ENCODE data around the gene PLAGL2. TPM values are rescaled to one million over a fixed set of nuclear protein-coding genes. Genes with fewer than 3 reads are reported as not detected.

Gene PLAGL2
- total and polyA plus RNA-seq, 2 experiments from 2014 or later: 13.2 to 28.2 TPM

DNA sequence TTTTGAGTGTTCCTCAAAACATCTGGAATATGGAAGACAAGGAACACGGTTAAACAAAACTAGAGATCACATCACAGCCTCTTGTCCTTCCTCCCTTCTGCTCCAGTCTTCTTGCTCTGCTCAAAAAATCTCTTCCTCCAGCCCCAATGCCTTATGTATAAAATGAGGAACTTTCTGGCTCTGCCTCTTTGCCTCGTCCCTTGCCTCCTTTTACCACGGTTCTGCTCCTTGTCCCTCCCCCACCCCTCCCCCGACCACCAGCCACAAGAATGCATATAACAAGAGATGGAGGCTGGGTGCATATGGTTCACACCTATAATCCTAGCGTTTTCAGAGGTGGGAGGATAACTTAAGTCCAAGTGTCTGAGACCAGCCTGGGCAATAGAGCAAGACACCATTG is 43.6 kb downstream of the PLAGL2 start:
- Mint-ChIP-seq H3K27ac (no peak overlapping the region), H3K9me3 (no peaks in the 10 kb centered on the region), H3K4me3 (no peak overlapping the region), H3K27me3 (ENCODE audit: insufficient read depth, low read depth, poor library complexity) (peaks cover 3% of the 10 kb centered on the region), H3K36me3 (ENCODE audit: low read depth) (peaks cover 62% of the 10 kb centered on the region), H3K4me1 (peaks cover 9% of the 10 kb centered on the region)
- no peak for DNase-seq (ENCODE audit: low spot score)
- no peak for ATAC-seq
- Histone ChIP-seq H3K27me3 (ENCODE audit: insufficient read depth) (no peaks in the 10 kb centered on the region), H3K4me3 (no peak overlapping the region), H3K4me1 (ENCODE audit: insufficient read depth) (peaks cover 5% of the 10 kb centered on the region; the same call in 1 of the 2 replicates), H3K27ac (ENCODE audit: low read depth) (no peak overlapping the region), H3K36me3 (ENCODE audit: insufficient read depth) (peaks cover 41% of the 10 kb centered on the region), H3K4me2 (no peak overlapping the region), H3K79me2 (replicated peaks; ENCODE audit: insufficient read depth) (no peaks in the 10 kb centered on the region), H2AFZ (no peak overlapping the region), H3K9me2 (ENCODE audit: insufficient read depth) (no peaks in the 10 kb centered on the region), H4K20me1 (replicated peaks; ENCODE audit: insufficient read depth) (peaks cover 14% of the 10 kb centered on the region; the same call in 1 of the 2 replicates), H3F3A (replicated peaks; ENCODE audit: low read depth) (0 out of 2 replicates have a peak, but pooled peaks cover 8% of the 10 kb centered on the region)
- TF ChIP-seq ETS1 (IDR thresholded peaks at IDR 0.05): no peak
- no peak for TF ChIP-seq ZNF331 (CRISPR knock-in tag; IDR thresholded peaks at IDR 0.05; ENCODE audit: low read depth)
- TF ChIP-seq ZNF114 (CRISPR knock-in tag; IDR thresholded peaks at IDR 0.05): no peak
- no peak for TF ChIP-seq CREB1 (CRISPR knock-in tag; IDR thresholded peaks at IDR 0.05; ENCODE audit: low read depth)
- TF ChIP-seq EZH2phosphoT487 (IDR thresholded peaks at IDR 0.05; ENCODE audit: unreplicated experiment): no peak
- no peak for TF ChIP-seq POLR2AphosphoS5 (IDR thresholded peaks at IDR 0.05; ENCODE audit: low read depth)
- TF ChIP-seq NANOG (IDR thresholded peaks at IDR 0.05; ENCODE audit: borderline replicate concordance): no peak

DNA sequence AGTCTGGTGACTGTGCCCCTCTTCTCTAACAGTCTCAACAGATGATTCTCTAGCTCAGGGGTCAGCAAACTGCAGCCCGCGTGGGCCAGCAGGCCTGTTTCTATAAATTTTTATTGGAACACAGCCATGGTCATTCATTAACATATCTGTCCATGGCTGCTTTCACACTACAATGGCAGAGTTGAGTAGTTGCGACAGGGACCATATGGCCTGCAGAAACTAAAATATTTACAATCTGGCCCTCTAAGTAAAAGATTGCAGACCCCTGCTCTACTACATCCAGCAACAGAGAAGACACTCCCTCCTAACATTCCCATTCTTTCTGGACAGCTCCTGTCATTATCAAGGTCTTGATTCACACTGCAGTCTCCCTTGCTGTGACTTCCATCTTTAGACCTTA is 45.2 kb downstream of the PLAGL2 start:
- H4K20me1 ChIP-seq (replicated peaks; ENCODE audit: insufficient read depth): peaks cover 14% of the 10 kb centered on the region; the same call in 1 of the 2 replicates
- DNase-seq (ENCODE audit: low spot score) (no peak), ATAC-seq (no peak)
- Mint-ChIP-seq H3K4me1 (no peaks in the 10 kb centered on the region), H3K27me3 (ENCODE audit: insufficient read depth, low read depth, poor library complexity) (peaks cover 7% of the 10 kb centered on the region), H3K27ac (no peak overlapping the region), H3K36me3 (ENCODE audit: low read depth) (peaks cover 76% of the 10 kb centered on the region), H3K4me3 (no peak overlapping the region), H3K9me3 (no peaks in the 10 kb centered on the region)
- peaks cover 49% of the 10 kb centered on the region for H3K36me3 ChIP-seq (ENCODE audit: insufficient read depth)
- 0 out of 2 replicates have a peak, but pooled peaks cover 6% of the 10 kb centered on the region for H3F3A ChIP-seq (replicated peaks; ENCODE audit: low read depth)
- H3K27me3 ChIP-seq (ENCODE audit: insufficient read depth): no peaks in the 10 kb centered on the region
- no peaks in the 10 kb centered on the region for H3K4me1 ChIP-seq (ENCODE audit: insufficient read depth)
- no peak overlapping the region for H3K4me3 ChIP-seq
- no peaks in the 10 kb centered on the region for H3K9me2 ChIP-seq (ENCODE audit: insufficient read depth)
- H3K27ac ChIP-seq (ENCODE audit: low read depth): no peak overlapping the region
- no peak overlapping the region for H2AFZ ChIP-seq
- H3K4me2 ChIP-seq: no peak overlapping the region
- H3K79me2 ChIP-seq (replicated peaks; ENCODE audit: insufficient read depth): no peaks in the 10 kb centered on the region
- TF ChIP-seq CREB1 (CRISPR knock-in tag; IDR thresholded peaks at IDR 0.05; ENCODE audit: low read depth) (no peak), NANOG (IDR thresholded peaks at IDR 0.05; ENCODE audit: borderline replicate concordance) (no peak), JUNB (IDR thresholded peaks at IDR 0.05; ENCODE audit: unreplicated experiment) (no peak), EZH2 (IDR thresholded peaks at IDR 0.05; ENCODE audit: low read depth, unreplicated experiment) (no peak), EZH2phosphoT487 (IDR thresholded peaks at IDR 0.05; ENCODE audit: unreplicated experiment) (no peak), ZNF114 (CRISPR knock-in tag; IDR thresholded peaks at IDR 0.05) (no peak), ETS1 (IDR thresholded peaks at IDR 0.05) (no peak)
- TF ChIP-seq, protein P1, sequence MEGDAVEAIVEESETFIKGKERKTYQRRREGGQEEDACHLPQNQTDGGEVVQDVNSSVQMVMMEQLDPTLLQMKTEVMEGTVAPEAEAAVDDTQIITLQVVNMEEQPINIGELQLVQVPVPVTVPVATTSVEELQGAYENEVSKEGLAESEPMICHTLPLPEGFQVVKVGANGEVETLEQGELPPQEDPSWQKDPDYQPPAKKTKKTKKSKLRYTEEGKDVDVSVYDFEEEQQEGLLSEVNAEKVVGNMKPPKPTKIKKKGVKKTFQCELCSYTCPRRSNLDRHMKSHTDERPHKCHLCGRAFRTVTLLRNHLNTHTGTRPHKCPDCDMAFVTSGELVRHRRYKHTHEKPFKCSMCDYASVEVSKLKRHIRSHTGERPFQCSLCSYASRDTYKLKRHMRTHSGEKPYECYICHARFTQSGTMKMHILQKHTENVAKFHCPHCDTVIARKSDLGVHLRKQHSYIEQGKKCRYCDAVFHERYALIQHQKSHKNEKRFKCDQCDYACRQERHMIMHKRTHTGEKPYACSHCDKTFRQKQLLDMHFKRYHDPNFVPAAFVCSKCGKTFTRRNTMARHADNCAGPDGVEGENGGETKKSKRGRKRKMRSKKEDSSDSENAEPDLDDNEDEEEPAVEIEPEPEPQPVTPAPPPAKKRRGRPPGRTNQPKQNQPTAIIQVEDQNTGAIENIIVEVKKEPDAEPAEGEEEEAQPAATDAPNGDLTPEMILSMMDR (conservative IDR thresholded peaks at IDR 0.05; ENCODE audit: low read depth in 2 of 2): no peak
- TF ChIP-seq, protein P2, sequence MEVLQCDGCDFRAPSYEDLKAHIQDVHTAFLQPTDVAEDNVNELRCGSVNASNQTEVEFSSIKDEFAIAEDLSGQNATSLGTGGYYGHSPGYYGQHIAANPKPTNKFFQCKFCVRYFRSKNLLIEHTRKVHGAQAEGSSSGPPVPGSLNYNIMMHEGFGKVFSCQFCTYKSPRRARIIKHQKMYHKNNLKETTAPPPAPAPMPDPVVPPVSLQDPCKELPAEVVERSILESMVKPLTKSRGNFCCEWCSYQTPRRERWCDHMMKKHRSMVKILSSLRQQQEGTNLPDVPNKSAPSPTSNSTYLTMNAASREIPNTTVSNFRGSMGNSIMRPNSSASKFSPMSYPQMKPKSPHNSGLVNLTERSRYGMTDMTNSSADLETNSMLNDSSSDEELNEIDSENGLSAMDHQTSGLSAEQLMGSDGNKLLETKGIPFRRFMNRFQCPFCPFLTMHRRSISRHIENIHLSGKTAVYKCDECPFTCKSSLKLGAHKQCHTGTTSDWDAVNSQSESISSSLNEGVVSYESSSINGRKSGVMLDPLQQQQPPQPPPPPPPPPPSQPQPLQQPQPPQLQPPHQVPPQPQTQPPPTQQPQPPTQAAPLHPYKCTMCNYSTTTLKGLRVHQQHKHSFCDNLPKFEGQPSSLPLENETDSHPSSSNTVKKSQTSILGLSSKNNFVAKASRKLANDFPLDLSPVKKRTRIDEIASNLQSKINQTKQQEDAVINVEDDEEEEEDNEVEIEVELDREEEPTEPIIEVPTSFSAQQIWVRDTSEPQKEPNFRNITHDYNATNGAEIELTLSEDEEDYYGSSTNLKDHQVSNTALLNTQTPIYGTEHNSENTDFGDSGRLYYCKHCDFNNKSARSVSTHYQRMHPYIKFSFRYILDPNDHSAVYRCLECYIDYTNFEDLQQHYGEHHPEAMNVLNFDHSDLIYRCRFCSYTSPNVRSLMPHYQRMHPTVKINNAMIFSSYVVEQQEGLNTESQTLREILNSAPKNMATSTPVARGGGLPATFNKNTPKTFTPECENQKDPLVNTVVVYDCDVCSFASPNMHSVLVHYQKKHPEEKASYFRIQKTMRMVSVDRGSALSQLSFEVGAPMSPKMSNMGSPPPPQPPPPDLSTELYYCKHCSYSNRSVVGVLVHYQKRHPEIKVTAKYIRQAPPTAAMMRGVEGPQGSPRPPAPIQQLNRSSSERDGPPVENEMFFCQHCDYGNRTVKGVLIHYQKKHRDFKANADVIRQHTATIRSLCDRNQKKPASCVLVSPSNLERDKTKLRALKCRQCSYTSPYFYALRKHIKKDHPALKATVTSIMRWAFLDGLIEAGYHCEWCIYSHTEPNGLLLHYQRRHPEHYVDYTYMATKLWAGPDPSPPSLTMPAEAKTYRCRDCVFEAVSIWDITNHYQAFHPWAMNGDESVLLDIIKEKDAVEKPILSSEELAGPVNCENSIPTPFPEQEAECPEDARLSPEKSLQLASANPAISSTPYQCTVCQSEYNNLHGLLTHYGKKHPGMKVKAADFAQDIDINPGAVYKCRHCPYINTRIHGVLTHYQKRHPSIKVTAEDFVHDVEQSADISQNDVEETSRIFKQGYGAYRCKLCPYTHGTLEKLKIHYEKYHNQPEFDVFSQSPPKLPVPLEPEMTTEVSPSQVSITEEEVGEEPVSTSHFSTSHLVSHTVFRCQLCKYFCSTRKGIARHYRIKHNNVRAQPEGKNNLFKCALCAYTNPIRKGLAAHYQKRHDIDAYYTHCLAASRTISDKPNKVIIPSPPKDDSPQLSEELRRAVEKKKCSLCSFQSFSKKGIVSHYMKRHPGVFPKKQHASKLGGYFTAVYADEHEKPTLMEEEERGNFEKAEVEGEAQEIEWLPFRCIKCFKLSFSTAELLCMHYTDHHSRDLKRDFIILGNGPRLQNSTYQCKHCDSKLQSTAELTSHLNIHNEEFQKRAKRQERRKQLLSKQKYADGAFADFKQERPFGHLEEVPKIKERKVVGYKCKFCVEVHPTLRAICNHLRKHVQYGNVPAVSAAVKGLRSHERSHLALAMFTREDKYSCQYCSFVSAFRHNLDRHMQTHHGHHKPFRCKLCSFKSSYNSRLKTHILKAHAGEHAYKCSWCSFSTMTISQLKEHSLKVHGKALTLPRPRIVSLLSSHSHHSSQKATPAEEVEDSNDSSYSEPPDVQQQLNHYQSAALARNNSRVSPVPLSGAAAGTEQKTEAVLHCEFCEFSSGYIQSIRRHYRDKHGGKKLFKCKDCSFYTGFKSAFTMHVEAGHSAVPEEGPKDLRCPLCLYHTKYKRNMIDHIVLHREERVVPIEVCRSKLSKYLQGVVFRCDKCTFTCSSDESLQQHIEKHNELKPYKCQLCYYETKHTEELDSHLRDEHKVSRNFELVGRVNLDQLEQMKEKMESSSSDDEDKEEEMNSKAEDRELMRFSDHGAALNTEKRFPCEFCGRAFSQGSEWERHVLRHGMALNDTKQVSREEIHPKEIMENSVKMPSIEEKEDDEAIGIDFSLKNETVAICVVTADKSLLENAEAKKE (CRISPR knock-in tag; IDR thresholded peaks at IDR 0.05): no peak

Data from GM23338 (cell line).